NCI-H2227 (cell line): ENCODE data around the gene PLA2G4F.

Experiments used
- DNase-seq: peaks from one replicate; lab custom pipeline; 2025; ENCODE audit not compliant: unreplicated experiment; lab: John Stamatoyannopoulos, UW

Gene PLA2G4F

GRCh38 chr15:42166225-42166940 lies 9.9 kb upstream of the PLA2G4F start:
- no peak for DNase-seq

- DNase-seq = no peak
These were observed 8.7 kb upstream of the PLA2G4F start for GRCh38 chr15:42165106-42165505.

- peak; percentile 26 for DNase-seq
These were observed 7.6 kb upstream of the PLA2G4F start for GRCh38 chr15:42163947-42164550.

- no peak for DNase-seq
These were observed 6.9 kb upstream of the PLA2G4F start for GRCh38 chr15:42163291-42163690.

GRCh38 chr15:42160136-42160535 lies 3.7 kb upstream of the PLA2G4F start:
- no peak for DNase-seq

- no peak for DNase-seq
These were observed 3.1 kb upstream of the PLA2G4F start for GRCh38 chr15:42159381-42160015.

- no peak for DNase-seq
These were observed 2.5 kb upstream of the PLA2G4F start for GRCh38 chr15:42158941-42159340.

- DNase-seq = no peak
These were observed 1.7 kb upstream of the PLA2G4F start for GRCh38 chr15:42157981-42158765.

- DNase-seq = no peak
These were observed 945 bp upstream of the PLA2G4F start for GRCh38 chr15:42157381-42157780.

- no peak for DNase-seq
These were observed 742 bp downstream of the PLA2G4F start for GRCh38 chr15:42155546-42156242.

- no peak for DNase-seq
These were observed 1.5 kb downstream of the PLA2G4F start for GRCh38 chr15:42154956-42155355.

- no peak for DNase-seq
These were observed 2.1 kb downstream of the PLA2G4F start for GRCh38 chr15:42154212-42154941.

GRCh38 chr15:42153874-42154211 lies 2.6 kb downstream of the PLA2G4F start:
- DNase-seq = no peak

GRCh38 chr15:42152921-42153698 lies 3.3 kb downstream of the PLA2G4F start:
- no peak for DNase-seq

- DNase-seq = no peak
These were observed 4.1 kb downstream of the PLA2G4F start for GRCh38 chr15:42152196-42152920.

- no peak for DNase-seq
These were observed 4.7 kb downstream of the PLA2G4F start for GRCh38 chr15:42151736-42152135.

- no peak for DNase-seq
These were observed 5.3 kb downstream of the PLA2G4F start for GRCh38 chr15:42151141-42151561.

GRCh38 chr15:42150219-42150970 lies 6.0 kb downstream of the PLA2G4F start:
- no peak for DNase-seq
